GM06990 (cell line): ENCODE data around the gene GUCY1B1.

Experiments used
- DNase-seq: peaks from one replicate; pipeline ENCODE4 v3.0.0-alpha.2; 2011; ENCODE audit not compliant: insufficient read length; ENCODE audit errors: extremely low read depth
- H3K27me3 ChIP-seq: replicated peaks from 2 replicates; pipeline ENCODE4 v1.6.0; 2011; ENCODE audit warnings: low read length; ENCODE audit not compliant: control insufficient read depth, insufficient read depth
- H3K36me3 ChIP-seq: 2 replicates; pipeline ENCODE4 v1.5.1; 2011; ENCODE audit warnings: low read length; ENCODE audit not compliant: control insufficient read depth, insufficient read depth
- H3K4me3 ChIP-seq: replicated peaks from 2 replicates; pipeline ENCODE4 v1.5.1; 2011; ENCODE audit warnings: low read depth, mild to moderate bottlenecking, control low read depth, low read length
- CTCF ChIP-seq: IDR thresholded peaks from 2 replicates; pipeline ENCODE4 v1.5.1; 2011; ENCODE audit warnings: low read length, control low read depth, mild to moderate bottlenecking, inconsistent platforms; ENCODE audit not compliant: insufficient read depth, poor library complexity, severe bottlenecking

GUCY1B1 gene

GRCh38 chr4:155763551-155763950, 4.7 kb downstream of the GUCY1B1 start:
- Histone ChIP-seq H3K4me3 (no peak overlapping the region), H3K27me3 (no peaks in the 10 kb centered on the region), H3K36me3 (no peaks in the 10 kb centered on the region)
- TF ChIP-seq CTCF = no peak
- no peak for DNase-seq

- TF ChIP-seq CTCF = no peak
Measured at GRCh38 chr4:155765149-155765548, 6.3 kb downstream of the GUCY1B1 start.

GRCh38 chr4:155766622-155767021, 7.8 kb downstream of the GUCY1B1 start:
- Histone ChIP-seq H3K27me3 (no peaks in the 10 kb centered on the region), H3K4me3 (no peak overlapping the region), H3K36me3 (no peaks in the 10 kb centered on the region)
- TF ChIP-seq CTCF = no peak
- no peak for DNase-seq

More at GRCh38 chr4:155765149-155765548, 6.3 kb downstream of the GUCY1B1 start:
- no peak for DNase-seq
- no peaks in the 10 kb centered on the region for H3K36me3 ChIP-seq
- H3K27me3 ChIP-seq = no peaks in the 10 kb centered on the region
- no peak overlapping the region for H3K4me3 ChIP-seq

- Histone ChIP-seq H3K36me3 (no peaks in the 10 kb centered on the region), H3K4me3 (no peak overlapping the region), H3K27me3 (no peaks in the 10 kb centered on the region)
- no peak for DNase-seq
- no peak for TF ChIP-seq CTCF
Measured at GRCh38 chr4:155768370-155768769, 9.5 kb downstream of the GUCY1B1 start.

- no peak for DNase-seq
- H3K36me3 ChIP-seq = no peaks in the 10 kb centered on the region
- H3K27me3 ChIP-seq = no peaks in the 10 kb centered on the region
- H3K4me3 ChIP-seq = no peak overlapping the region
- no peak for TF ChIP-seq CTCF
Measured at GRCh38 chr4:155769090-155769489, 10.3 kb downstream of the GUCY1B1 start.

- no peak for TF ChIP-seq CTCF
- H3K27me3 ChIP-seq = no peaks in the 10 kb centered on the region
- DNase-seq = no peak
- H3K4me3 ChIP-seq = no peak overlapping the region
- H3K36me3 ChIP-seq = no peaks in the 10 kb centered on the region
Measured at GRCh38 chr4:155772459-155773195, 13.8 kb downstream of the GUCY1B1 start.
